Peyer's patch (tissue), 4 donors: Measurements from ENCODE around the gene COX18.

Experiments used
- CTCF ChIP-seq, 6 experiments: fragments of 450-650 bp in 4 of 6; fragments of 200-600 bp in 2 of 6; sonication (generic) in 1 of 6; IDR thresholded peaks; one replicate each; pipeline ENCODE4 v1.5.1; 2017 to 2019; ENCODE audit warnings: antibody characterized with exemption in 6 of 6, mild to moderate bottlenecking in 3 of 6, moderate library complexity in 1 of 6
- POLR2A ChIP-seq, 2 donors: fragments of 450-650 bp; IDR thresholded peaks; one replicate each; pipeline ENCODE4 v1.5.1; 2017; ENCODE audit warnings: antibody characterized with exemption in 2 of 2, mild to moderate bottlenecking in 2 of 2, moderate library complexity in 2 of 2

- no peak for TF ChIP-seq CTCF (IDR thresholded peaks at IDR 0.05)
- no peak for TF ChIP-seq POLR2A (IDR thresholded peaks at IDR 0.05)
Measured at GRCh38 chr4:73070074-73070390, 516 bp upstream of the COX18 start.
